Liver (tissue), 9 donors: ENCODE results near the gene LMOD1. TPM values are rescaled to one million over a fixed set of nuclear protein-coding genes. Genes with fewer than 3 reads are reported as not detected.

Experiments
- DNase-seq: peaks from one replicate; pipeline ENCODE4 v3.0.0-alpha.2; 2017; ENCODE audit warnings: low spot score
- H3K27ac ChIP-seq, 2 donors: one replicate each; pipeline ENCODE4 v1.7.0; 2013; ENCODE audit warnings: inconsistent platforms in 2 of 2, low read length in 2 of 2, control low read depth in 1 of 2, low read depth in 1 of 2, mild to moderate bottlenecking in 1 of 2
- H3K27me3 ChIP-seq, 4 donors: one replicate each; pipeline versions ENCODE4 v1.6.1 to v1.7.0; 2013; ENCODE audit warnings: low read length in 3 of 4, inconsistent platforms in 1 of 4, mild to moderate bottlenecking in 1 of 4, moderate library complexity in 1 of 4; ENCODE audit not compliant: control insufficient read depth in 4 of 4, insufficient read depth in 4 of 4
- H3K36me3 ChIP-seq, 4 donors: one replicate each; pipeline versions ENCODE4 v1.6.1 to v1.7.0; 2013; ENCODE audit warnings: low read length in 3 of 4, mild to moderate bottlenecking in 3 of 4, low read depth in 1 of 4, moderate library complexity in 1 of 4; ENCODE audit not compliant: control insufficient read depth in 4 of 4, insufficient read depth in 3 of 4
- H3K4me1 ChIP-seq, 4 donors: one replicate each; pipeline versions ENCODE4 v1.6.1 to v1.7.0; 2013; ENCODE audit warnings: low read length in 3 of 4, mild to moderate bottlenecking in 3 of 4, moderate library complexity in 1 of 4; ENCODE audit not compliant: control insufficient read depth in 4 of 4, insufficient read depth in 4 of 4
- H3K4me3 ChIP-seq, 3 donors: one replicate each; pipeline versions ENCODE4 v1.6.1 to v1.7.0; 2013; ENCODE audit warnings: low read length in 3 of 3, control low read depth in 1 of 3, low read depth in 1 of 3, mild to moderate bottlenecking in 1 of 3
- H3K9ac ChIP-seq, 2 donors: one replicate each; pipeline ENCODE4 v1.7.0; 2013; ENCODE audit warnings: low read length in 2 of 2, mild to moderate bottlenecking in 2 of 2, moderate library complexity in 2 of 2, control low read depth in 1 of 2, low read depth in 1 of 2
- H3K9me3 ChIP-seq, 4 donors: one replicate each; pipeline versions ENCODE4 v1.6.1 to v1.7.0; 2013; ENCODE audit warnings: low read length in 3 of 4; ENCODE audit not compliant: control insufficient read depth in 4 of 4
- ATF3 ChIP-seq: IDR thresholded peaks from 2 replicates; pipeline ENCODE4 v1.6.1; 2016; ENCODE audit warnings: antibody characterized with exemption
- CTCF ChIP-seq: fragments of 150-350 bp; IDR thresholded peaks from 2 replicates; pipeline ENCODE4 v1.5.1; 2017; ENCODE audit warnings: improper control_type of control experiment, low read depth, low read length; ENCODE audit not compliant: missing input control
- EGR1 ChIP-seq, 2 donors: IDR thresholded peaks; 2 replicates each; pipeline ENCODE4 v1.6.1; 2016 to 2018; ENCODE audit warnings: antibody characterized with exemption in 2 of 2, low read depth in 2 of 2
- FOXA1 ChIP-seq: IDR thresholded peaks from 2 replicates; pipeline ENCODE4 v1.6.1; 2016; ENCODE audit warnings: antibody characterized with exemption
- FOXA2 ChIP-seq: IDR thresholded peaks from 2 replicates; pipeline ENCODE4 v1.6.1; 2016; ENCODE audit warnings: antibody characterized with exemption
- GABPA ChIP-seq, 2 donors: IDR thresholded peaks in 1 of 2; conservative IDR thresholded peaks in 1 of 2; 2 replicates each; pipeline ENCODE4 v1.6.1; 2016; ENCODE audit warnings: antibody characterized with exemption in 2 of 2, mild to moderate bottlenecking in 1 of 2, moderate library complexity in 1 of 2
- HNF4A ChIP-seq, 2 donors: conservative IDR thresholded peaks; 2 replicates each; pipeline ENCODE4 v1.6.1; 2016; ENCODE audit warnings: antibody characterized with exemption in 2 of 2, mild to moderate bottlenecking in 2 of 2
- HNF4G ChIP-seq: IDR thresholded peaks from 2 replicates; pipeline ENCODE4 v1.6.1; 2016; ENCODE audit warnings: antibody characterized with exemption
- JUND ChIP-seq, 2 donors: IDR thresholded peaks; 2 replicates each; pipeline ENCODE4 v1.6.1; 2016; ENCODE audit warnings: antibody characterized with exemption in 2 of 2
- MAX ChIP-seq: IDR thresholded peaks from 2 replicates; pipeline ENCODE4 v1.6.1; 2016; ENCODE audit warnings: antibody characterized with exemption
- NR2F2 ChIP-seq: IDR thresholded peaks from 2 replicates; pipeline ENCODE4 v1.6.1; 2016; ENCODE audit warnings: antibody characterized with exemption
- RAD21 ChIP-seq, 2 donors: IDR thresholded peaks; 2 replicates each; pipeline ENCODE4 v1.6.1; 2016; ENCODE audit warnings: antibody characterized with exemption in 2 of 2, mild to moderate bottlenecking in 2 of 2
- REST ChIP-seq: IDR thresholded peaks from 2 replicates; pipeline ENCODE4 v1.6.1; 2016; ENCODE audit warnings: antibody characterized with exemption, mild to moderate bottlenecking
- RXRA ChIP-seq, 2 donors: IDR thresholded peaks; 2 replicates each; pipeline ENCODE4 v1.6.1; 2017 to 2018; ENCODE audit warnings: antibody characterized with exemption in 2 of 2, mild to moderate bottlenecking in 1 of 2
- SP1 ChIP-seq: IDR thresholded peaks from 2 replicates; pipeline ENCODE4 v1.6.1; 2018; ENCODE audit warnings: antibody characterized with exemption, mild to moderate bottlenecking
- TAF1 ChIP-seq: conservative IDR thresholded peaks from 2 replicates; pipeline ENCODE4 v1.6.1; 2016; ENCODE audit warnings: antibody characterized with exemption, mild to moderate bottlenecking
- YY1 ChIP-seq: IDR thresholded peaks from 2 replicates; pipeline ENCODE4 v1.6.1; 2016; ENCODE audit warnings: antibody characterized with exemption, mild to moderate bottlenecking
- ZBTB33 ChIP-seq: IDR thresholded peaks from 2 replicates; pipeline ENCODE4 v1.6.1; 2016; ENCODE audit warnings: antibody characterized with exemption
- WGBS: extraction: QIAGEN DNeasy Blood & Tissue Kit; methylation state at CpG from one replicate; pipeline ENCODE4 v1.1.7; 2013; 5-methylcytosine and 5-hydroxymethylcytosine counted together
- polyA plus RNA-seq, 2 donors: library from polyadenylated mRNA; stranded (reverse) in 1 of 2; unstranded in 1 of 2; fragments of 200-250 nt in 1 of 2; fragments of >200 nt in 1 of 2; fragmentation: Nextera tagmentation in 1 of 2; extraction: Ambion mirVana in 1 of 2; gene quantifications; one replicate each; pipeline versions ENCODE4 v1.2.1 to v1.2.3, GENCODE V29; 2013 to 2015
- total RNA-seq, 2 donors: library from RNA; depleted of rRNA; stranded (reverse); fragments of >200 nt; gene quantifications; one replicate each; pipeline ENCODE4 v1.2.3, GENCODE V29; 2014
- donor health status: healthy.
- donor health status: healthy.
- donor health status: healthy.
- donor health status: healthy.
- donor health status: healthy.

The LMOD1 gene
- total and polyA plus RNA-seq, 4 donors = 0.14 to 4.4 (median 2.2) TPM

- TF ChIP-seq SP1 (no peak), REST (peak; percentile 9), RXRA (IDR thresholded peaks at IDR 0.05) (no peak)
- Histone ChIP-seq H3K9ac (peak overlapping the region; percentile 36), H3K27ac (peak overlapping the region; percentile 73 to 96), H3K9me3 (no peaks in the 10 kb centered on the region), H3K27me3 (no peaks in the 10 kb centered on the region), H3K36me3 (peaks cover 5 to 15% (median 9%) of the 10 kb centered on the region in 4 donors), H3K4me3 (peak overlapping the region; percentile 62 to 99 (median 92)), H3K4me1 (peaks cover 0 to 21% (median 11%) of the 10 kb centered on the region in 4 donors)
- 59% methylated on average over 24 of the region's 24 CpGs for WGBS
- DNase-seq = no peak
Measured at GRCh38 chr1:201954263-201955008, 8.1 kb upstream of the LMOD1 start.

- no peak overlapping the region for H3K27ac ChIP-seq
- no peaks in the 10 kb centered on the region for H3K9me3 ChIP-seq
- H3K4me1 ChIP-seq = peaks cover 0 to 4% (median 2%) of the 10 kb centered on the region in 4 donors
- peaks cover 0 to 2% (median 0%) of the 10 kb centered on the region in 4 donors for H3K27me3 ChIP-seq
- no peak overlapping the region for H3K9ac ChIP-seq
- H3K36me3 ChIP-seq = no peaks in the 10 kb centered on the region
- TF ChIP-seq YY1 (no peak), NR2F2 (no peak), HNF4A (conservative IDR thresholded peaks at IDR 0.05) (no peak), FOXA1 (no peak), GABPA (IDR thresholded peaks at IDR 0.05 in 1 of 2, conservative IDR thresholded peaks at IDR 0.05 in 1 of 2) (no peak), ATF3 (no peak), HNF4G (no peak), REST (no peak), RAD21 (IDR thresholded peaks at IDR 0.05) (no peak), EGR1 (IDR thresholded peaks at IDR 0.05; ENCODE audit: low read depth in 2 of 2) (no peak), ZBTB33 (no peak), FOXA2 (no peak), TAF1 (no peak), SP1 (no peak), CTCF (no peak), MAX (no peak), JUND (IDR thresholded peaks at IDR 0.05) (no peak)
- no peak overlapping the region for H3K4me3 ChIP-seq
- DNase-seq = no peak
Measured at GRCh38 chr1:201949491-201949890, 3.1 kb upstream of the LMOD1 start.
